Measurements from ENCODE around the gene GNG14. TPM values are rescaled to one million over a fixed set of nuclear protein-coding genes. Genes with fewer than 3 reads are reported as not detected.

GNG14 gene
- total and polyA plus RNA-seq, 2 of the 13 experiments (the other 11 are each of a cell fraction or from before 2014, with no cell fraction given): not detected

DNA sequence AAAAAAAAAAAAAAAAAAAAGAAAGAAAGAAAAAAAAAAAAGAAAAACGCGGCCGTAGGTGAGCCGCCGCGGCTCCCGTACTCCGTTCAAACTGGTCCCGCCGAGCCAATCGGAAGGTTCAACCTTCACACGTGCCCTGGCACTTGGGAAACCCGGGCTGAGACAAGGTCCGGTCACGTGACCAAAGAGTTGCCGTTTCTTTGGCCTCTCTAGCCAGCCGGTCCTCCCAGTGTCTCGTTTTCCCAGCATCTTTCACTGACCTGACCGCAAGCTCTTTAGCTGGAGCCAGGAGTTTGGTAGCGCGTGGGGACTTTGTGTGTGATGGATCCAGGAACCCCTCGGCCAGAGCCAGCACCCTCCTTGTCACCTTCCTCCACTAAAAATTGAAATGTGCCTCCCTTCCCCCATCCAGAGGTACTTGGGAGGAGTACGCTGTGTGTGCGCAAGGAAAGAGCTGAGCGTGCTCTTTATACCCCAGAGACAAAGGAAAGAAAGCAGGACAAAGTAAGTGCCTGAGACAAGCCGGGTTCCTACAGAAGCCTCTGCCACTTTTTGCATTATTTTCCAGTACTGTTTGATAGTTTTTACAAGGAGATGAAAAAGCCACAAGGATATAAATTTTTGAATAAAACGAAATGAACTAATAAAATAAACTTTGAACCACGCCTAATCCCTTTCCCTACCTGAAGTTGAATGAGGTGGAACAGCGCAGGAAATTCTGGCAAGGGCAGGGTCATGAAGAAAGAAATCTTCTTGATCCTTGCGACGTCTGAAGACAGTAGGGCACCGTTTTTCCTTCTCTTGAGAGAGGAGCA lies 35.0 kb downstream of the GNG14 start (continued):
- TF ChIP-seq REL (CRISPR knock-in tag; conservative IDR thresholded peaks at IDR 0.05) (no peak), FOXP1 (IDR thresholded peaks at IDR 0.05) (no peak), FOXP1 (CRISPR knock-in tag; IDR thresholded peaks at IDR 0.05) (no peak), ZNF556 (CRISPR knock-in tag; IDR thresholded peaks at IDR 0.05; ENCODE audit: borderline replicate concordance) (no peak), ZNF562 (CRISPR knock-in tag; IDR thresholded peaks at IDR 0.05; ENCODE audit: borderline replicate concordance) (no peak), HNRNPLL (IDR thresholded peaks at IDR 0.05; ENCODE audit: low read depth, low read length, poor library complexity, severe bottlenecking) (peak; percentile 26), ZNF292 (CRISPR knock-in tag; IDR thresholded peaks at IDR 0.05; ENCODE audit: borderline replicate concordance, low read depth) (no peak)
- TF ChIP-seq, protein P1, sequence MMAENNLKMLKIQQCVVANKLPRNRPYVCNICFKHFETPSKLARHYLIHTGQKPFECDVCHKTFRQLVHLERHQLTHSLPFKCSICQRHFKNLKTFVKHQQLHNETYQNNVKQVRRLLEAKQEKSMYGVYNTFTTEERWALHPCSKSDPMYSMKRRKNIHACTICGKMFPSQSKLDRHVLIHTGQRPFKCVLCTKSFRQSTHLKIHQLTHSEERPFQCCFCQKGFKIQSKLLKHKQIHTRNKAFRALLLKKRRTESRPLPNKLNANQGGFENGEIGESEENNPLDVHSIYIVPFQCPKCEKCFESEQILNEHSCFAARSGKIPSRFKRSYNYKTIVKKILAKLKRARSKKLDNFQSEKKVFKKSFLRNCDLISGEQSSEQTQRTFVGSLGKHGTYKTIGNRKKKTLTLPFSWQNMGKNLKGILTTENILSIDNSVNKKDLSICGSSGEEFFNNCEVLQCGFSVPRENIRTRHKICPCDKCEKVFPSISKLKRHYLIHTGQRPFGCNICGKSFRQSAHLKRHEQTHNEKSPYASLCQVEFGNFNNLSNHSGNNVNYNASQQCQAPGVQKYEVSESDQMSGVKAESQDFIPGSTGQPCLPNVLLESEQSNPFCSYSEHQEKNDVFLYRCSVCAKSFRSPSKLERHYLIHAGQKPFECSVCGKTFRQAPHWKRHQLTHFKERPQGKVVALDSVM (CRISPR knock-in tag; IDR thresholded peaks at IDR 0.05): peak; percentile 41; the same call in 1 of the 2 replicates
- TF ChIP-seq, protein P2, sequence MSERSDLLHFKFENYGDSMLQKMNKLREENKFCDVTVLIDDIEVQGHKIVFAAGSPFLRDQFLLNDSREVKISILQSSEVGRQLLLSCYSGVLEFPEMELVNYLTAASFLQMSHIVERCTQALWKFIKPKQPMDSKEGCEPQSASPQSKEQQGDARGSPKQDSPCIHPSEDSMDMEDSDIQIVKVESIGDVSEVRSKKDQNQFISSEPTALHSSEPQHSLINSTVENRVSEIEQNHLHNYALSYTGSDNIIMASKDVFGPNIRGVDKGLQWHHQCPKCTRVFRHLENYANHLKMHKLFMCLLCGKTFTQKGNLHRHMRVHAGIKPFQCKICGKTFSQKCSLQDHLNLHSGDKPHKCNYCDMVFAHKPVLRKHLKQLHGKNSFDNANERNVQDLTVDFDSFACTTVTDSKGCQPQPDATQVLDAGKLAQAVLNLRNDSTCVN (CRISPR knock-in tag; IDR thresholded peaks at IDR 0.05; ENCODE audit: borderline replicate concordance): 0 out of 2 replicates have a peak, but pooled peaks have one; percentile 47
- TF ChIP-seq, protein P3, sequence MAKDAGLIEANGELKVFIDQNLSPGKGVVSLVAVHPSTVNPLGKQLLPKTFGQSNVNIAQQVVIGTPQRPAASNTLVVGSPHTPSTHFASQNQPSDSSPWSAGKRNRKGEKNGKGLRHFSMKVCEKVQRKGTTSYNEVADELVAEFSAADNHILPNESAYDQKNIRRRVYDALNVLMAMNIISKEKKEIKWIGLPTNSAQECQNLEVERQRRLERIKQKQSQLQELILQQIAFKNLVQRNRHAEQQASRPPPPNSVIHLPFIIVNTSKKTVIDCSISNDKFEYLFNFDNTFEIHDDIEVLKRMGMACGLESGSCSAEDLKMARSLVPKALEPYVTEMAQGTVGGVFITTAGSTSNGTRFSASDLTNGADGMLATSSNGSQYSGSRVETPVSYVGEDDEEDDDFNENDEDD (CRISPR knock-in tag; IDR thresholded peaks at IDR 0.05; ENCODE audit: borderline replicate concordance): peak; percentile 88; the same call in 1 of the 2 replicates
- TF ChIP-seq, protein P4, sequence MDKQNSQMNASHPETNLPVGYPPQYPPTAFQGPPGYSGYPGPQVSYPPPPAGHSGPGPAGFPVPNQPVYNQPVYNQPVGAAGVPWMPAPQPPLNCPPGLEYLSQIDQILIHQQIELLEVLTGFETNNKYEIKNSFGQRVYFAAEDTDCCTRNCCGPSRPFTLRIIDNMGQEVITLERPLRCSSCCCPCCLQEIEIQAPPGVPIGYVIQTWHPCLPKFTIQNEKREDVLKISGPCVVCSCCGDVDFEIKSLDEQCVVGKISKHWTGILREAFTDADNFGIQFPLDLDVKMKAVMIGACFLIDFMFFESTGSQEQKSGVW (CRISPR knock-in tag; IDR thresholded peaks at IDR 0.05; ENCODE audit: borderline replicate concordance): no peak
- TF ChIP-seq, protein P5, sequence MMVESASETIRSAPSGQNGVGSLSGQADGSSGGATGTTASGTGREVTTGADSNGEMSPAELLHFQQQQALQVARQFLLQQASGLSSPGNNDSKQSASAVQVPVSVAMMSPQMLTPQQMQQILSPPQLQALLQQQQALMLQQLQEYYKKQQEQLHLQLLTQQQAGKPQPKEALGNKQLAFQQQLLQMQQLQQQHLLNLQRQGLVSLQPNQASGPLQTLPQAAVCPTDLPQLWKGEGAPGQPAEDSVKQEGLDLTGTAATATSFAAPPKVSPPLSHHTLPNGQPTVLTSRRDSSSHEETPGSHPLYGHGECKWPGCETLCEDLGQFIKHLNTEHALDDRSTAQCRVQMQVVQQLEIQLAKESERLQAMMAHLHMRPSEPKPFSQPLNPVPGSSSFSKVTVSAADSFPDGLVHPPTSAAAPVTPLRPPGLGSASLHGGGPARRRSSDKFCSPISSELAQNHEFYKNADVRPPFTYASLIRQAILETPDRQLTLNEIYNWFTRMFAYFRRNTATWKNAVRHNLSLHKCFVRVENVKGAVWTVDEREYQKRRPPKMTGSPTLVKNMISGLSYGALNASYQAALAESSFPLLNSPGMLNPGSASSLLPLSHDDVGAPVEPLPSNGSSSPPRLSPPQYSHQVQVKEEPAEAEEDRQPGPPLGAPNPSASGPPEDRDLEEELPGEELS (CRISPR knock-in tag; IDR thresholded peaks at IDR 0.05): no peak; the same call in 1 of the 2 replicates
- TF ChIP-seq, protein P6, sequence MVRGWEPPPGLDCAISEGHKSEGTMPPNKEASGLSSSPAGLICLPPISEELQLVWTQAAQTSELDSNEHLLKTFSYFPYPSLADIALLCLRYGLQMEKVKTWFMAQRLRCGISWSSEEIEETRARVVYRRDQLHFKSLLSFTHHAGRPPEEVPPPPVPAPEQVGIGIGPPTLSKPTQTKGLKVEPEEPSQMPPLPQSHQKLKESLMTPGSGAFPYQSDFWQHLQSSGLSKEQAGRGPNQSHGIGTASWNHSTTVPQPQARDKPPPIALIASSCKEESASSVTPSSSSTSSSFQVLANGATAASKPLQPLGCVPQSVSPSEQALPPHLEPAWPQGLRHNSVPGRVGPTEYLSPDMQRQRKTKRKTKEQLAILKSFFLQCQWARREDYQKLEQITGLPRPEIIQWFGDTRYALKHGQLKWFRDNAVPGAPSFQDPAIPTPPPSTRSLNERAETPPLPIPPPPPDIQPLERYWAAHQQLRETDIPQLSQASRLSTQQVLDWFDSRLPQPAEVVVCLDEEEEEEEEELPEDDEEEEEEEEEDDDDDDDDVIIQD (CRISPR knock-in tag; IDR thresholded peaks at IDR 0.05; ENCODE audit: low read depth): no peak
